ENCODE measurements around the gene HECTD3. TPM values are rescaled to one million over a fixed set of nuclear protein-coding genes. Genes with fewer than 3 reads are reported as not detected.

The HECTD3 gene
- 33.1 TPM for polyA plus RNA-seq (2013, experiment 1 of 2)
- 32.6 TPM for polyA plus RNA-seq (2013, experiment 2 of 2)

DNA sequence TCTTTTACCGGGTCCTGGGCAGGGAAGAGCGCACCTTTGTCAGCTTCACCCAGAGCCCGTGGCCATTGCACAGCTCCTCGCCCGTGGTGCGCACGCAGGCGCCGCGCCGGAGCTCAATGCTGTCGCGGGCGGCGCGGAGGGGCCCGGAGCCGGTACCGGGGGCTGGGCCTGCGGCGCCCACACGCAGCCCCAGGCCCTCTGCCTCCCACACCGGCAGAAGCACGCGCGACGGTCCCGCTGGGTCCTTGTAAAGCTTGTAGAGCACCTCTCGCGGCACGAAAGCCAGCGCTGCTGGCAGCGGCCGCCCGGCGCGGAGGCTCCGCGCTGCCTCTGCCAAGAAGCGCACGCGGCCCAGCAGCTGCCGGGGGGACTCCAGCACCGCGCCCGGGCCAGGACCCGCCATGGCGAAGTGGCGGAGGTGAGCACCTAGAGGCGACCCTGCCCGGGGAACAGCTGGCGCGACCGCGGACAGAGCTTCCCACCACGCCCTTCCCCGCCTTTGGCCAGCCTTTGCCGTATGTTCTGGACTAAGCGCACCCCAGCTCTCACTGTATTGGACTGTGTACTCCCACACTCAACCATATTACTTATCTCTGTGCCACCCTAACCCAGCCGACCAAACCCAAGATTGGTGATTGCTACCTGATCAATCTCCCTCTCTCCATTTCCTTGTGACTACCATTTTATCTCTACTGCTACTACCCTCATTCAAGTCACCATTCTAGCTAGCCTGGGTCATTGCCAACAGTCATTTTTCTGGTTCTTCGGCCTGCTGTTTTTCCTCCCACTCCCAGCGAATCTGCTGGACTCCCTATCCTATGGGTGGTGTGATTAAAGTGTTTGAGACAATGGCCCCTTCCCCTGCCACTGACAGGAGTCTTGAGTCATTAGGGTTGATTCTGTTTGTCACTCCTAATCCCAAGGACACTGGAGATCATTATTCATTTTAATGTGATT, at the start of gene HECTD3:
TSS of gene HECTD3 (minus strand) at position 470 of the 957 bp plus-strand sequence. CDS start at position 403, 67 bp downstream.
- Histone ChIP-seq H2BK120ac (ENCODE audit: low read depth, low read length) (peak within 1 kb of the TSS; percentile 19), H2BK12ac (ENCODE audit: low read length in 2 of 2) (peak within 1 kb of the TSS; percentile 47 to 51), H3K4ac (ENCODE audit: low read depth in 1 of 2, low read length in 2 of 2) (peak within 1 kb of the TSS in 1 of 2 experiments; percentile 84), H3K27ac (ENCODE audit: low read length, poor library complexity, severe bottlenecking) (peak within 1 kb of the TSS; percentile 82), H3K4me3 (ENCODE audit: insufficient read depth in 1 of 2, low read depth in 1 of 2, low read length in 2 of 2) (peak within 1 kb of the TSS; percentile 90 to 93), H3K14ac (ENCODE audit: low read length in 2 of 2) (peak within 1 kb of the TSS in 1 of 2 experiments; percentile 81), H2AK5ac (ENCODE audit: low read length, severe bottlenecking) (no peak within 1 kb of the TSS), H2BK5ac (ENCODE audit: low read depth, low read length, poor library complexity, severe bottlenecking) (no peak within 1 kb of the TSS), H3K23ac (ENCODE audit: low read length in 2 of 2) (peak within 1 kb of the TSS in 1 of 2 experiments; percentile 67), H3K9me3 (ENCODE audit: control insufficient read depth, low read length) (no peaks in the 10 kb centered on the region), H3K4me1 (ENCODE audit: control insufficient read depth, insufficient read depth, low read depth, low read length) (peaks cover 28% of the 10 kb centered on the region), H3K79me1 (replicated peaks; ENCODE audit: low read length, poor library complexity, severe bottlenecking) (peaks cover 42% of the 10 kb centered on the region), H2AFZ (ENCODE audit: low read depth, low read length) (peak within 1 kb of the TSS; percentile 95), H3K4me2 (ENCODE audit: low read length, poor library complexity, severe bottlenecking) (peak within 1 kb of the TSS; percentile 79), H2BK15ac (ENCODE audit: low read depth, poor library complexity, severe bottlenecking) (no peak within 1 kb of the TSS), H4K8ac (ENCODE audit: low read length) (peak within 1 kb of the TSS; percentile 92), H4K91ac (ENCODE audit: low read length) (peak within 1 kb of the TSS; percentile 64), H3K27me3 (ENCODE audit: control insufficient read depth in 1 of 2, insufficient read depth in 1 of 2, low read length in 2 of 2) (no peaks in the 10 kb centered on the region), H3K36me3 (ENCODE audit: control insufficient read depth in 1 of 2, insufficient read depth in 2 of 2, low read depth in 1 of 2, low read length in 2 of 2) (peaks cover 53 to 62% of the 10 kb centered on the region in 2 experiments), H3K9ac (ENCODE audit: low read length) (peak within 1 kb of the TSS; percentile 98), H3K18ac (ENCODE audit: low read depth in 1 of 2, low read length in 2 of 2) (peak within 1 kb of the TSS; percentile 58 to 77)
- DNase-seq, result peak; percentile 83
- WGBS, result 2% methylated on average over 57 of the region's 62 CpGs

DNA sequence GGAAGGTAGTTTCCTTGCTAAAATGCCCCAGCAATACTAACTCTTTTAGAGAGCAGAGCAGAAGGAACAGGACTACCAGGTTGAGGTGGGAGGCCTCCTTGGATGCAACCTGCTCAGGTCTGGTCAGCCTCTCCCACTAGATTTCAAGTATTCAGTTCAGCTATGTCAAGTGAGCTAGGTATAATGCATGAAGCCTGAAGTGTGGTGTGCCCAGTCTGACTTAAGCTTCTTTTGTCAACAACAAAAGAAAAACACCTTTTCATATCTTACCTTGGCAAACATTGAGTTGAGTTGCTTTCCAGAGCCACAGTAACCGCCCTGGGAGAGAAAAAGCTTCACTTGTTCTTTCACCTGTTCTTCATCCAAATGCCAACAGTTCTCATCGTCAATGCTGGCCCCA, 48.7 kb upstream of the HECTD3 start:
- no peaks in the 10 kb centered on the region for H3K4me1 ChIP-seq (ENCODE audit: control insufficient read depth, insufficient read depth, low read depth, low read length)
- no peak overlapping the region for H2AK5ac ChIP-seq (ENCODE audit: low read length, severe bottlenecking)
- no peak overlapping the region for H3K4me3 ChIP-seq (ENCODE audit: insufficient read depth in 1 of 2, low read depth in 1 of 2, low read length in 2 of 2)
- no peak overlapping the region for H3K14ac ChIP-seq (ENCODE audit: low read length in 2 of 2)
- H2BK15ac ChIP-seq (ENCODE audit: low read depth, poor library complexity, severe bottlenecking), result no peak overlapping the region
- no peak overlapping the region for H3K23ac ChIP-seq (ENCODE audit: low read length in 2 of 2)
- WGBS, result 79% methylated on average over 2 of the region's 2 CpGs
- no peak overlapping the region for H3K4me2 ChIP-seq (ENCODE audit: low read length, poor library complexity, severe bottlenecking)
- no peak overlapping the region for H2BK120ac ChIP-seq (ENCODE audit: low read depth, low read length)
- no peaks in the 10 kb centered on the region for H3K79me1 ChIP-seq (replicated peaks; ENCODE audit: low read length, poor library complexity, severe bottlenecking)
- no peak overlapping the region for H4K8ac ChIP-seq (ENCODE audit: low read length)
- peaks cover 0 to 26% of the 10 kb centered on the region in 2 experiments for H3K27me3 ChIP-seq (ENCODE audit: control insufficient read depth in 1 of 2, insufficient read depth in 1 of 2, low read length in 2 of 2)
- H4K91ac ChIP-seq (ENCODE audit: low read length), result no peak overlapping the region
- H3K27ac ChIP-seq (ENCODE audit: low read length, poor library complexity, severe bottlenecking), result no peak overlapping the region
- H3K18ac ChIP-seq (ENCODE audit: low read depth in 1 of 2, low read length in 2 of 2), result no peak overlapping the region
- no peak overlapping the region for H2AFZ ChIP-seq (ENCODE audit: low read depth, low read length)
- H3K4ac ChIP-seq (ENCODE audit: low read depth in 1 of 2, low read length in 2 of 2), result no peak overlapping the region
- no peaks in the 10 kb centered on the region for H3K36me3 ChIP-seq (ENCODE audit: control insufficient read depth in 1 of 2, insufficient read depth in 2 of 2, low read depth in 1 of 2, low read length in 2 of 2)
- no peak overlapping the region for H3K9ac ChIP-seq (ENCODE audit: low read length)
- no peaks in the 10 kb centered on the region for H3K9me3 ChIP-seq (ENCODE audit: control insufficient read depth, low read length)
- H2BK5ac ChIP-seq (ENCODE audit: low read depth, low read length, poor library complexity, severe bottlenecking), result no peak overlapping the region
- DNase-seq, result no peak
- no peak overlapping the region for H2BK12ac ChIP-seq (ENCODE audit: low read length in 2 of 2)

DNA sequence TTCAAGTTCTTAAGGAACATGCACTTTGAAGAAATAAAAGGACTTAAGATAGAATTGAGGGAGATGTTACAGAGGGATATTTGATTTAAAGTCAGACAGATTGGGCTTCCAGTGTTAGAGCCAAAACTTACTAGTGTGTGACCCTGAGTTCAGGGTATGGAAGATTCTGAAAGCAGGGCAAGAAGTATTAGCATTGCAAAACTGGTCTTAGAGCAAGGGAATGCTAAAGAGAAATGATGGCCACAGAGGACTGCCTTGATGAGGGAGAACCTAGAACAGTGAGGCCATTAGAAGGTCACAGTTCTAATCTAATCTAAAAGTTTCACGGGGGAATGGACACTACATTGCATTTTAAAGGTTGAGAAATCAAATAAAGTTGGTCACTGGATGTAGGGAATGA, 46.4 kb upstream of the HECTD3 start:
- Histone ChIP-seq H3K23ac (ENCODE audit: low read length in 2 of 2) (no peak overlapping the region), H3K4me3 (ENCODE audit: insufficient read depth in 1 of 2, low read depth in 1 of 2, low read length in 2 of 2) (no peak overlapping the region), H2BK15ac (ENCODE audit: low read depth, poor library complexity, severe bottlenecking) (no peak overlapping the region), H3K27me3 (ENCODE audit: control insufficient read depth in 1 of 2, insufficient read depth in 1 of 2, low read length in 2 of 2) (peaks cover 0 to 26% of the 10 kb centered on the region in 2 experiments), H3K4me1 (ENCODE audit: control insufficient read depth, insufficient read depth, low read depth, low read length) (no peaks in the 10 kb centered on the region), H3K9ac (ENCODE audit: low read length) (no peak overlapping the region), H3K18ac (ENCODE audit: low read depth in 1 of 2, low read length in 2 of 2) (no peak overlapping the region), H3K79me1 (replicated peaks; ENCODE audit: low read length, poor library complexity, severe bottlenecking) (no peaks in the 10 kb centered on the region), H3K27ac (ENCODE audit: low read length, poor library complexity, severe bottlenecking) (no peak overlapping the region), H3K36me3 (ENCODE audit: control insufficient read depth in 1 of 2, insufficient read depth in 2 of 2, low read depth in 1 of 2, low read length in 2 of 2) (no peaks in the 10 kb centered on the region), H3K4me2 (ENCODE audit: low read length, poor library complexity, severe bottlenecking) (no peak overlapping the region), H4K91ac (ENCODE audit: low read length) (no peak overlapping the region), H2BK120ac (ENCODE audit: low read depth, low read length) (no peak overlapping the region), H4K8ac (ENCODE audit: low read length) (no peak overlapping the region), H2AK5ac (ENCODE audit: low read length, severe bottlenecking) (no peak overlapping the region), H3K14ac (ENCODE audit: low read length in 2 of 2) (no peak overlapping the region), H2BK5ac (ENCODE audit: low read depth, low read length, poor library complexity, severe bottlenecking) (no peak overlapping the region), H2AFZ (ENCODE audit: low read depth, low read length) (no peak overlapping the region), H3K9me3 (ENCODE audit: control insufficient read depth, low read length) (no peaks in the 10 kb centered on the region), H2BK12ac (ENCODE audit: low read length in 2 of 2) (no peak overlapping the region), H3K4ac (ENCODE audit: low read depth in 1 of 2, low read length in 2 of 2) (no peak overlapping the region)
- DNase-seq, result no peak
- 72% methylated on average over 1 of the region's 1 CpG for WGBS

DNA sequence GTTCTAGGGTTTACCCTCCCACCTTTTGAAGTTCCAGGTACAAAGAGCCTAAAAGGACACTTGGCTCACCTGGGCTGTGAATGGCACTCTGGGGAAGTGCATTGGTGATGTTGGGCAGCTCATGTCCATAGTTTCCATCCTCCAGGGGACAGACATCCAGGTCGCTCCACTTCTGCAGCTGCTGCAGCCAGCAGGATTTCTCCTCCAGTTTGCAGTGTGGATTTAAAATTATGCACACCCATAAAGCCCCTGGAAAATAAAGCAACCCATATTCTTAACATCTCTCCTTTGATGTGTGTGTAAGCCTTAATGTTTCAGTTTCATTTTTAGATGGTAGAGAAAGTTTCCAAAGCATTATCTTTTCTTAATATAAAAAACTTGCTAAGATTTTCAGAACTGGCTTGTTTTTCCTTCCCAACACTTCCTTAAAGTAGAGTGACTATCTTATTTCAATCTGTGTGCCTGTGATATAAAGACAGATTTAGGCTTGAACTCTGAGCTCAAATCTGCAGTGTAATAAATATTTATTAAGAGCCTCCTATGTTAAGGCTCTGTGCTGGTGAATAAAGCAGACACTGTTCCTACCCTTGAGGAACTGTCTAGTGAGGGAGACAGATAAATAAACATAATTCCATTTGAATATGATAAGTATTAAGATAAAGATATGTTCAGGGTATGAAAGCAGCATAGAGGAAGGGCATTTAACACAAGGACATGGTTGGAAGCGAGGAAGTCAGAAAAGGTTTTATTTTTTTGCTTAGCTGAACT, 40.1 kb upstream of the HECTD3 start:
- no peak overlapping the region for H3K4ac ChIP-seq (ENCODE audit: low read depth in 1 of 2, low read length in 2 of 2)
- H3K14ac ChIP-seq (ENCODE audit: low read length in 2 of 2), result no peak overlapping the region
- 100% methylated on average over 1 of the region's 2 CpGs for WGBS
- no peak overlapping the region for H3K23ac ChIP-seq (ENCODE audit: low read length in 2 of 2)
- H3K9ac ChIP-seq (ENCODE audit: low read length), result no peak overlapping the region
- H4K8ac ChIP-seq (ENCODE audit: low read length), result no peak overlapping the region
- no peak overlapping the region for H3K4me2 ChIP-seq (ENCODE audit: low read length, poor library complexity, severe bottlenecking)
- H2BK12ac ChIP-seq (ENCODE audit: low read length in 2 of 2), result no peak overlapping the region
- DNase-seq, result no peak
- H3K27me3 ChIP-seq (ENCODE audit: control insufficient read depth in 1 of 2, insufficient read depth in 1 of 2, low read length in 2 of 2), result peaks cover 0 to 10% of the 10 kb centered on the region in 2 experiments
- no peak overlapping the region for H4K91ac ChIP-seq (ENCODE audit: low read length)
- no peak overlapping the region for H2BK5ac ChIP-seq (ENCODE audit: low read depth, low read length, poor library complexity, severe bottlenecking)
- H3K36me3 ChIP-seq (ENCODE audit: control insufficient read depth in 1 of 2, insufficient read depth in 2 of 2, low read depth in 1 of 2, low read length in 2 of 2), result no peaks in the 10 kb centered on the region
- no peak overlapping the region for H2AK5ac ChIP-seq (ENCODE audit: low read length, severe bottlenecking)
- no peaks in the 10 kb centered on the region for H3K9me3 ChIP-seq (ENCODE audit: control insufficient read depth, low read length)
- no peak overlapping the region for H2BK120ac ChIP-seq (ENCODE audit: low read depth, low read length)
- H3K4me3 ChIP-seq (ENCODE audit: insufficient read depth in 1 of 2, low read depth in 1 of 2, low read length in 2 of 2), result no peak overlapping the region
- no peak overlapping the region for H3K18ac ChIP-seq (ENCODE audit: low read depth in 1 of 2, low read length in 2 of 2)
- no peak overlapping the region for H2BK15ac ChIP-seq (ENCODE audit: low read depth, poor library complexity, severe bottlenecking)
- no peak overlapping the region for H3K27ac ChIP-seq (ENCODE audit: low read length, poor library complexity, severe bottlenecking)
- no peaks in the 10 kb centered on the region for H3K4me1 ChIP-seq (ENCODE audit: control insufficient read depth, insufficient read depth, low read depth, low read length)
- H2AFZ ChIP-seq (ENCODE audit: low read depth, low read length), result no peak overlapping the region
- H3K79me1 ChIP-seq (replicated peaks; ENCODE audit: low read length, poor library complexity, severe bottlenecking), result no peaks in the 10 kb centered on the region

All from mesenchymal stem cell (in vitro differentiated cells and primary cell).